SK-N-SH treated with all-trans-retinoic acid at 6 μM for 48 hours (cell line): ENCODE data around the gene REV3L.

Experiments used
- CREB5 ChIP-seq: fragments of 250-450 bp; sonication (Bioruptor Pico); IDR thresholded peaks from 2 replicates; pipeline ENCODE4 v1.5.1; 2020; ENCODE audit warnings: low read depth, mild to moderate bottlenecking, moderate library complexity
- CSDC2 ChIP-seq: fragments of 250-450 bp; sonication (Bioruptor Pico); IDR thresholded peaks from 2 replicates; pipeline ENCODE4 v1.5.0; 2020; ENCODE audit warnings: mild to moderate bottlenecking, moderate library complexity
- CSRNP3 ChIP-seq: fragments of 250-450 bp; sonication (Bioruptor Pico); IDR thresholded peaks from 2 replicates; pipeline ENCODE4 v1.5.1; 2021; ENCODE audit warnings: mild to moderate bottlenecking, moderate library complexity
- TOX ChIP-seq: fragments of 250-450 bp; sonication (Bioruptor Pico); IDR thresholded peaks from 2 replicates; pipeline ENCODE4 v1.8.0; 2021; ENCODE audit warnings: mild to moderate bottlenecking, moderate library complexity, borderline replicate concordance
- TSHZ2 ChIP-seq: fragments of 250-450 bp; sonication (Bioruptor Pico); IDR thresholded peaks from 2 replicates; pipeline ENCODE4 v1.5.0; 2020; ENCODE audit warnings: mild to moderate bottlenecking, moderate library complexity
- ZFP3 ChIP-seq: fragments of 250-450 bp; sonication (Bioruptor Pico); IDR thresholded peaks from 2 replicates; pipeline ENCODE4 v1.5.0; 2020; ENCODE audit warnings: mild to moderate bottlenecking, moderate library complexity
- ZNF565 ChIP-seq: fragments of 450-650 bp; formaldehyde crosslinking; conservative IDR thresholded peaks from 2 replicates; pipeline ENCODE4 v1.5.0; 2020; ENCODE audit warnings: low read depth, mild to moderate bottlenecking, moderate library complexity
- ZNF70 ChIP-seq: fragments of 450-650 bp; formaldehyde crosslinking; IDR thresholded peaks from 2 replicates; pipeline ENCODE4 v1.5.0; 2020; ENCODE audit warnings: mild to moderate bottlenecking, moderate library complexity
- TF ChIP-seq, protein P1 (sequence below): fragments of 250-450 bp; sonication (Bioruptor Pico); IDR thresholded peaks from 2 replicates; pipeline ENCODE4 v1.8.0; 2021; ENCODE audit warnings: low read depth, mild to moderate bottlenecking, moderate library complexity, borderline replicate concordance
- TF ChIP-seq, protein P2 (sequence below): fragments of 250-450 bp; sonication (Bioruptor Pico); IDR thresholded peaks from 2 replicates; pipeline ENCODE4 v1.8.0; 2020; ENCODE audit warnings: mild to moderate bottlenecking, moderate library complexity, borderline replicate concordance

DNA sequence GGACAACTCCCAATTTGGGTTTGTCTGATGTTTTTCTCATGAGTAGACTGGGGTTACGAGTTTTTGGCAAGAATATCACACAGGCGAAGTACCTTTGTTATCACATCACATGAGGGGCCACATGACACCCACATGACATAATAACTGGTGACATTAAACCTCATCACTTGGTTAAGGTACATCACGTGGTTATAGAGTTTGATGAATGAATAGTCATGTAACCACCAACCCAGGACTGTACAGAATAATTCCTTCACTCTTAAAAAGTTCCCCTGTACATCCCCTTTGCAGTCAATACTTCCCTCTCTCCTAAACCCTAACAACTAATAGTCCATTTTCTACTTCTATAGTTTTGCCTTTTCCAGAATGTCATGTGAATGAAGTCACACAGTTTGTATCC lies 83.4 kb downstream of the REV3L start:
- TF ChIP-seq CSDC2 (CRISPR knock-in tag), result no peak
- TF ChIP-seq CREB5 (CRISPR knock-in tag), result no peak
- TF ChIP-seq CSRNP3, result no peak
- TF ChIP-seq TSHZ2 (CRISPR knock-in tag), result no peak
- TF ChIP-seq, protein P1, sequence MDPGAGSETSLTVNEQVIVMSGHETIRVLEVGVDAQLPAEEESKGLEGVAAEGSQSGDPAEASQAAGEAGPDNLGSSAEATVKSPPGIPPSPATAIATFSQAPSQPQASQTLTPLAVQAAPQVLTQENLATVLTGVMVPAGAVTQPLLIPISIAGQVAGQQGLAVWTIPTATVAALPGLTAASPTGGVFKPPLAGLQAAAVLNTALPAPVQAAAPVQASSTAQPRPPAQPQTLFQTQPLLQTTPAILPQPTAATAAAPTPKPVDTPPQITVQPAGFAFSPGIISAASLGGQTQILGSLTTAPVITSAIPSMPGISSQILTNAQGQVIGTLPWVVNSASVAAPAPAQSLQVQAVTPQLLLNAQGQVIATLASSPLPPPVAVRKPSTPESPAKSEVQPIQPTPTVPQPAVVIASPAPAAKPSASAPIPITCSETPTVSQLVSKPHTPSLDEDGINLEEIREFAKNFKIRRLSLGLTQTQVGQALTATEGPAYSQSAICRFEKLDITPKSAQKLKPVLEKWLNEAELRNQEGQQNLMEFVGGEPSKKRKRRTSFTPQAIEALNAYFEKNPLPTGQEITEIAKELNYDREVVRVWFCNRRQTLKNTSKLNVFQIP (CRISPR knock-in tag), result no peak
- no peak for TF ChIP-seq TOX (CRISPR knock-in tag)
- TF ChIP-seq, protein P2, sequence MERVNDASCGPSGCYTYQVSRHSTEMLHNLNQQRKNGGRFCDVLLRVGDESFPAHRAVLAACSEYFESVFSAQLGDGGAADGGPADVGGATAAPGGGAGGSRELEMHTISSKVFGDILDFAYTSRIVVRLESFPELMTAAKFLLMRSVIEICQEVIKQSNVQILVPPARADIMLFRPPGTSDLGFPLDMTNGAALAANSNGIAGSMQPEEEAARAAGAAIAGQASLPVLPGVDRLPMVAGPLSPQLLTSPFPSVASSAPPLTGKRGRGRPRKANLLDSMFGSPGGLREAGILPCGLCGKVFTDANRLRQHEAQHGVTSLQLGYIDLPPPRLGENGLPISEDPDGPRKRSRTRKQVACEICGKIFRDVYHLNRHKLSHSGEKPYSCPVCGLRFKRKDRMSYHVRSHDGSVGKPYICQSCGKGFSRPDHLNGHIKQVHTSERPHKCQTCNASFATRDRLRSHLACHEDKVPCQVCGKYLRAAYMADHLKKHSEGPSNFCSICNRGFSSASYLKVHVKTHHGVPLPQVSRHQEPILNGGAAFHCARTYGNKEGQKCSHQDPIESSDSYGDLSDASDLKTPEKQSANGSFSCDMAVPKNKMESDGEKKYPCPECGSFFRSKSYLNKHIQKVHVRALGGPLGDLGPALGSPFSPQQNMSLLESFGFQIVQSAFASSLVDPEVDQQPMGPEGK (CRISPR knock-in tag), result no peak
- no peak for TF ChIP-seq ZFP3 (CRISPR knock-in tag)
- TF ChIP-seq ZNF70 (CRISPR knock-in tag), result no peak
- no peak for TF ChIP-seq ZNF565 (CRISPR knock-in tag)
